Measurements from ENCODE around the gene CHKA.

Gene CHKA

GRCh38 chr11:68140496-68141245 lies 19.5 kb upstream of the CHKA start:
- DNase-seq (ENCODE audit: low read depth, low spot score) = no peak
- TF ChIP-seq POLR2AphosphoS5 (IDR thresholded peaks at IDR 0.05; ENCODE audit: borderline replicate concordance, low read depth, low read length) (no peak), EZH2 (IDR thresholded peaks at IDR 0.05) (no peak), FOXP2 (optimal IDR thresholded peaks at IDR 0.05; ENCODE audit: control extremely low read depth, extremely low read length, insufficient read depth) (no peak)
- no peaks in the 10 kb centered on the region for H3K9me3 ChIP-seq (ENCODE audit: low read depth, low read length)
- no peak overlapping the region for H3K4me3 ChIP-seq
- H3K9ac ChIP-seq (ENCODE audit: insufficient read length) = no peak overlapping the region
- no peak overlapping the region for H3K27ac ChIP-seq
- no peaks in the 10 kb centered on the region for H3K36me3 ChIP-seq (ENCODE audit: insufficient read depth, low read length)

- no peak for DNase-seq (ENCODE audit: low read depth, low spot score)
- Histone ChIP-seq H3K36me3 (ENCODE audit: insufficient read depth, low read length) (no peaks in the 10 kb centered on the region), H3K9me3 (ENCODE audit: low read depth, low read length) (no peaks in the 10 kb centered on the region), H3K4me3 (no peak overlapping the region), H3K9ac (ENCODE audit: insufficient read length) (no peak overlapping the region), H3K27ac (no peak overlapping the region)
- TF ChIP-seq EZH2 (IDR thresholded peaks at IDR 0.05) (no peak), FOXP2 (optimal IDR thresholded peaks at IDR 0.05; ENCODE audit: control extremely low read depth, extremely low read length, insufficient read depth) (no peak), POLR2AphosphoS5 (IDR thresholded peaks at IDR 0.05; ENCODE audit: borderline replicate concordance, low read depth, low read length) (no peak)
Observed at GRCh38 chr11:68138237-68138636, 17.0 kb upstream of the CHKA start.

GRCh38 chr11:68137833-68138232 lies 16.6 kb upstream of the CHKA start:
- no peak for TF ChIP-seq EZH2 (IDR thresholded peaks at IDR 0.05)
- no peak for TF ChIP-seq FOXP2 (optimal IDR thresholded peaks at IDR 0.05; ENCODE audit: control extremely low read depth, extremely low read length, insufficient read depth)
- no peak overlapping the region for H3K9ac ChIP-seq (ENCODE audit: insufficient read length)
- no peak for DNase-seq (ENCODE audit: low read depth, low spot score)

GRCh38 chr11:68136866-68137265 lies 15.7 kb upstream of the CHKA start:
- Histone ChIP-seq H3K36me3 (ENCODE audit: insufficient read depth, low read length) (no peaks in the 10 kb centered on the region), H3K9ac (ENCODE audit: insufficient read length) (no peak overlapping the region), H3K27ac (no peak overlapping the region), H3K4me3 (no peak overlapping the region), H3K9me3 (ENCODE audit: low read depth, low read length) (no peaks in the 10 kb centered on the region)
- TF ChIP-seq FOXP2 (optimal IDR thresholded peaks at IDR 0.05; ENCODE audit: control extremely low read depth, extremely low read length, insufficient read depth) (no peak), POLR2AphosphoS5 (IDR thresholded peaks at IDR 0.05; ENCODE audit: borderline replicate concordance, low read depth, low read length) (no peak), EZH2 (IDR thresholded peaks at IDR 0.05) (no peak)
- no peak for DNase-seq (ENCODE audit: low read depth, low spot score)

More at GRCh38 chr11:68137833-68138232, 16.6 kb upstream of the CHKA start:
- H3K9me3 ChIP-seq (ENCODE audit: low read depth, low read length) = no peaks in the 10 kb centered on the region
- H3K4me3 ChIP-seq = no peak overlapping the region
- H3K36me3 ChIP-seq (ENCODE audit: insufficient read depth, low read length) = no peaks in the 10 kb centered on the region
- no peak overlapping the region; the same call in 1 of the 2 replicates for H3K27ac ChIP-seq

GRCh38 chr11:68135161-68135560 lies 14.0 kb upstream of the CHKA start:
- TF ChIP-seq FOXP2 (optimal IDR thresholded peaks at IDR 0.05; ENCODE audit: control extremely low read depth, extremely low read length, insufficient read depth) (no peak), EZH2 (IDR thresholded peaks at IDR 0.05) (no peak), POLR2AphosphoS5 (IDR thresholded peaks at IDR 0.05; ENCODE audit: borderline replicate concordance, low read depth, low read length) (no peak)
- H3K4me3 ChIP-seq = no peak overlapping the region
- DNase-seq (ENCODE audit: low read depth, low spot score) = no peak
- no peak overlapping the region for H3K9ac ChIP-seq (ENCODE audit: insufficient read length)
- H3K27ac ChIP-seq = no peak overlapping the region
- H3K36me3 ChIP-seq (ENCODE audit: insufficient read depth, low read length) = no peaks in the 10 kb centered on the region
- no peaks in the 10 kb centered on the region for H3K9me3 ChIP-seq (ENCODE audit: low read depth, low read length)

GRCh38 chr11:68133761-68134160 lies 12.6 kb upstream of the CHKA start:
- H3K27ac ChIP-seq = no peak overlapping the region
- no peak for TF ChIP-seq EZH2 (IDR thresholded peaks at IDR 0.05)
- TF ChIP-seq FOXP2 (optimal IDR thresholded peaks at IDR 0.05; ENCODE audit: control extremely low read depth, extremely low read length, insufficient read depth) = no peak
- TF ChIP-seq POLR2AphosphoS5 (IDR thresholded peaks at IDR 0.05; ENCODE audit: borderline replicate concordance, low read depth, low read length) = no peak
- no peak for DNase-seq (ENCODE audit: low read depth, low spot score)
- no peak overlapping the region for H3K4me3 ChIP-seq
- no peak overlapping the region for H3K9ac ChIP-seq (ENCODE audit: insufficient read length)
- no peaks in the 10 kb centered on the region for H3K9me3 ChIP-seq (ENCODE audit: low read depth, low read length)
- H3K36me3 ChIP-seq (ENCODE audit: insufficient read depth, low read length) = no peaks in the 10 kb centered on the region

GRCh38 chr11:68130121-68130520 lies 8.9 kb upstream of the CHKA start:
- Histone ChIP-seq H3K9me3 (ENCODE audit: low read depth, low read length) (no peaks in the 10 kb centered on the region), H3K27ac (no peak overlapping the region)

GRCh38 chr11:68128682-68129327 lies 7.6 kb upstream of the CHKA start:
- DNase-seq (ENCODE audit: low read depth, low spot score) = no peak
- Histone ChIP-seq H3K36me3 (ENCODE audit: insufficient read depth, low read length) (no peaks in the 10 kb centered on the region), H3K27ac (no peak overlapping the region), H3K4me3 (peak overlapping the region; percentile 77), H3K9ac (ENCODE audit: insufficient read length) (no peak overlapping the region), H3K9me3 (ENCODE audit: low read depth, low read length) (no peaks in the 10 kb centered on the region)
- no peak for TF ChIP-seq FOXP2 (optimal IDR thresholded peaks at IDR 0.05; ENCODE audit: control extremely low read depth, extremely low read length, insufficient read depth)
- no peak for TF ChIP-seq EZH2 (IDR thresholded peaks at IDR 0.05)
- no peak for TF ChIP-seq POLR2AphosphoS5 (IDR thresholded peaks at IDR 0.05; ENCODE audit: borderline replicate concordance, low read depth, low read length)

More at GRCh38 chr11:68130121-68130520, 8.9 kb upstream of the CHKA start:
- Histone ChIP-seq H3K4me3 (no peak overlapping the region), H3K36me3 (ENCODE audit: insufficient read depth, low read length) (no peaks in the 10 kb centered on the region), H3K9ac (ENCODE audit: insufficient read length) (no peak overlapping the region)
- no peak for DNase-seq (ENCODE audit: low read depth, low spot score)
- TF ChIP-seq POLR2AphosphoS5 (IDR thresholded peaks at IDR 0.05; ENCODE audit: borderline replicate concordance, low read depth, low read length) (no peak), FOXP2 (optimal IDR thresholded peaks at IDR 0.05; ENCODE audit: control extremely low read depth, extremely low read length, insufficient read depth) (no peak), EZH2 (IDR thresholded peaks at IDR 0.05) (no peak)

Data from SK-N-MC (cell line).